ENCODE results near the gene FKBP6. TPM values are rescaled to one million over a fixed set of nuclear protein-coding genes. Genes with fewer than 3 reads are reported as not detected.
"Not testable (repeated sequence)": the region's sequence is repeated elsewhere in the genome, so short reads cannot be mapped to it uniquely, and the experiment has no call there.

The FKBP6 gene
- total RNA-seq, 1 experiment from 2014 or later, result not detected

- H2BK120ac ChIP-seq (ENCODE audit: low read depth, low read length, poor library complexity, severe bottlenecking); H3K27ac ChIP-seq (ENCODE audit: insufficient read length, low read depth, low read length); H3K9ac ChIP-seq (ENCODE audit: extremely low read depth, insufficient read length, low read length); H3K79me1 ChIP-seq (ENCODE audit: insufficient read depth, low read depth, low read length, poor library complexity, severe bottlenecking); H2BK5ac ChIP-seq (ENCODE audit: insufficient read length, low read length); H3K79me2 ChIP-seq (ENCODE audit: insufficient read depth, low read length); H3K27me3 ChIP-seq (ENCODE audit: insufficient read depth, low read length); H2AFZ ChIP-seq (ENCODE audit: low read length); H4K91ac ChIP-seq (ENCODE audit: insufficient read length, low read depth, low read length); H3K4me1 ChIP-seq (ENCODE audit: insufficient read depth, low read length); H3K9me3 ChIP-seq (ENCODE audit: control insufficient read depth, low read depth, low read length); H3K4me3 Mint-ChIP-seq; H4K20me1 ChIP-seq (ENCODE audit: control insufficient read depth, insufficient read depth, insufficient read length); H3K56ac ChIP-seq (ENCODE audit: insufficient read length, low read depth, low read length); H2BK20ac ChIP-seq (ENCODE audit: low read depth, low read length, poor library complexity, severe bottlenecking); H3K27ac Mint-ChIP-seq; H3K27me3 Mint-ChIP-seq (ENCODE audit: low read depth); H4K5ac ChIP-seq (ENCODE audit: insufficient read length, low read depth, low read length); H3K4ac ChIP-seq (ENCODE audit: low read depth, low read length); H2BK15ac ChIP-seq (ENCODE audit: low read depth, low read length); H2AK5ac ChIP-seq (ENCODE audit: insufficient read length, low read length); H2BK12ac ChIP-seq (ENCODE audit: insufficient read length, low read depth, low read length); H4K8ac ChIP-seq (replicated peaks; ENCODE audit: insufficient read length, low read depth, low read length); H3K18ac ChIP-seq (ENCODE audit: insufficient read length, low read depth, low read length); H3T11ph ChIP-seq (ENCODE audit: low read length); H3K9me3 Mint-ChIP-seq; H3K4me2 ChIP-seq (ENCODE audit: insufficient read depth, insufficient read length, low read length); H3K23me2 ChIP-seq (ENCODE audit: insufficient read length, low read depth, low read length, poor library complexity, severe bottlenecking); H3K23ac ChIP-seq (ENCODE audit: insufficient read length, low read depth, low read length); H3K4me1 Mint-ChIP-seq; H3K14ac ChIP-seq (ENCODE audit: insufficient read depth, low read length); DNase-seq: not testable (repeated sequence)
- TF ChIP-seq, protein P1, sequence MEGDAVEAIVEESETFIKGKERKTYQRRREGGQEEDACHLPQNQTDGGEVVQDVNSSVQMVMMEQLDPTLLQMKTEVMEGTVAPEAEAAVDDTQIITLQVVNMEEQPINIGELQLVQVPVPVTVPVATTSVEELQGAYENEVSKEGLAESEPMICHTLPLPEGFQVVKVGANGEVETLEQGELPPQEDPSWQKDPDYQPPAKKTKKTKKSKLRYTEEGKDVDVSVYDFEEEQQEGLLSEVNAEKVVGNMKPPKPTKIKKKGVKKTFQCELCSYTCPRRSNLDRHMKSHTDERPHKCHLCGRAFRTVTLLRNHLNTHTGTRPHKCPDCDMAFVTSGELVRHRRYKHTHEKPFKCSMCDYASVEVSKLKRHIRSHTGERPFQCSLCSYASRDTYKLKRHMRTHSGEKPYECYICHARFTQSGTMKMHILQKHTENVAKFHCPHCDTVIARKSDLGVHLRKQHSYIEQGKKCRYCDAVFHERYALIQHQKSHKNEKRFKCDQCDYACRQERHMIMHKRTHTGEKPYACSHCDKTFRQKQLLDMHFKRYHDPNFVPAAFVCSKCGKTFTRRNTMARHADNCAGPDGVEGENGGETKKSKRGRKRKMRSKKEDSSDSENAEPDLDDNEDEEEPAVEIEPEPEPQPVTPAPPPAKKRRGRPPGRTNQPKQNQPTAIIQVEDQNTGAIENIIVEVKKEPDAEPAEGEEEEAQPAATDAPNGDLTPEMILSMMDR (conservative IDR thresholded peaks at IDR 0.05), result peak; percentile 38; the same call in 1 of the 3 replicates
- peaks cover 13 to 24% (median 22%) of the 10 kb centered on the region in 3 experiments; a peak in 6 of 7 replicates for H3K36me3 Mint-ChIP-seq (ENCODE audit: insufficient read depth in 1 of 3, low read depth in 3 of 3)
- no CpG with 5 or more reads among the region's 14 CpGs for WGBS (ENCODE audit: extremely low coverage, insufficient read length, low lambda C conversion rate)
These were observed 26.9 kb upstream of the FKBP6 start for GRCh38 chr7:73301108-73301507.

DNA sequence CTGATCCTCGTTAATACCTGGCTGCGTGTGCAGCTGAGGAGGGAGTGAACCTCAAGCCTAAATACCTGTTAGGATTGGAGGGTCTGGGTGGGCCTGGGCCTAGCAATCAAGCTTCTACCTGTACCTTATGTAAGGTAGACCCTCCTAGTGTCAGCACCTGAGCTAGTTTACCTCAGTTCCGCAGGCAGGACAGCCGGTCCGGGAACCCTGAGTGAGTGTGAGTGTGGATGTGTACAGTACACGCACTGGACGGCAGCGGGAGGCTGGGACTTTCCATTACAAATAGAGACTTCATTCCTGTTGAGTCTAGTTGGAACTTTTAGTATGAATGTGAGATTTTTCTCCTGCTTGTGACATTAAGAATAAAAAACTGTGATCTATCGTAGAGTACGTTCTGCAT, 25.1 kb upstream of the FKBP6 start:
- H2AFZ ChIP-seq (ENCODE audit: low read length); H3K14ac ChIP-seq (ENCODE audit: insufficient read depth, low read length); H4K20me1 ChIP-seq (ENCODE audit: control insufficient read depth, insufficient read depth, insufficient read length); H3K23ac ChIP-seq (ENCODE audit: insufficient read length, low read depth, low read length); H3K56ac ChIP-seq (ENCODE audit: insufficient read length, low read depth, low read length); H2BK20ac ChIP-seq (ENCODE audit: low read depth, low read length, poor library complexity, severe bottlenecking); H3K79me1 ChIP-seq (ENCODE audit: insufficient read depth, low read depth, low read length, poor library complexity, severe bottlenecking); H3T11ph ChIP-seq (ENCODE audit: low read length); H2BK120ac ChIP-seq (ENCODE audit: low read depth, low read length, poor library complexity, severe bottlenecking); H4K5ac ChIP-seq (ENCODE audit: insufficient read length, low read depth, low read length); H3K9me3 Mint-ChIP-seq; H3K23me2 ChIP-seq (ENCODE audit: insufficient read length, low read depth, low read length, poor library complexity, severe bottlenecking); H2BK5ac ChIP-seq (ENCODE audit: insufficient read length, low read length); H2BK15ac ChIP-seq (ENCODE audit: low read depth, low read length); H3K27ac Mint-ChIP-seq; H3K4me1 ChIP-seq (ENCODE audit: insufficient read depth, low read length); H3K9me3 ChIP-seq (ENCODE audit: control insufficient read depth, low read depth, low read length); H3K4me2 ChIP-seq (ENCODE audit: insufficient read depth, insufficient read length, low read length); DNase-seq; H4K8ac ChIP-seq (replicated peaks; ENCODE audit: insufficient read length, low read depth, low read length); H3K4me3 Mint-ChIP-seq; H3K4me1 Mint-ChIP-seq; H3K4ac ChIP-seq (ENCODE audit: low read depth, low read length); H3K27ac ChIP-seq (ENCODE audit: insufficient read length, low read depth, low read length); H4K91ac ChIP-seq (ENCODE audit: insufficient read length, low read depth, low read length); H2AK5ac ChIP-seq (ENCODE audit: insufficient read length, low read length); H2BK12ac ChIP-seq (ENCODE audit: insufficient read length, low read depth, low read length); H3K18ac ChIP-seq (ENCODE audit: insufficient read length, low read depth, low read length); H3K9ac ChIP-seq (ENCODE audit: extremely low read depth, insufficient read length, low read length); H3K27me3 Mint-ChIP-seq (ENCODE audit: low read depth); H3K27me3 ChIP-seq (ENCODE audit: insufficient read depth, low read length); H3K79me2 ChIP-seq (ENCODE audit: insufficient read depth, low read length): not testable (repeated sequence)
- peaks cover 18 to 39% (median 38%) of the 10 kb centered on the region in 3 experiments; a peak in 6 of 7 replicates for H3K36me3 Mint-ChIP-seq (ENCODE audit: insufficient read depth in 1 of 3, low read depth in 3 of 3)
- no CpG with 5 or more reads among the region's 10 CpGs for WGBS (ENCODE audit: extremely low coverage, insufficient read length, low lambda C conversion rate)
